AG09309 (cell line): ENCODE measurements around the gene PPTC7.
"Not testable (repeated sequence)": the region's sequence is repeated elsewhere in the genome, so short reads cannot be mapped to it uniquely, and the experiment has no call there.

Experiments used
- DNase-seq: peaks from one replicate; pipeline ENCODE4 v3.0.0-alpha.2; 2010; ENCODE audit warnings: low read depth
- H3K4me3 ChIP-seq: 2 replicates; pipeline ENCODE4 v1.5.1; 2011; ENCODE audit warnings: mild to moderate bottlenecking, low read depth, low read length, moderate library complexity; ENCODE audit not compliant: control insufficient read depth
- TF ChIP-seq, protein P1 (sequence below): IDR thresholded peaks from 2 replicates; pipeline ENCODE4 v1.5.1; 2011; ENCODE audit warnings: mild to moderate bottlenecking, low read depth, low read length, inconsistent platforms; ENCODE audit not compliant: insufficient read depth, control insufficient read depth; ENCODE audit errors: missing control alignments

Gene PPTC7

DNA sequence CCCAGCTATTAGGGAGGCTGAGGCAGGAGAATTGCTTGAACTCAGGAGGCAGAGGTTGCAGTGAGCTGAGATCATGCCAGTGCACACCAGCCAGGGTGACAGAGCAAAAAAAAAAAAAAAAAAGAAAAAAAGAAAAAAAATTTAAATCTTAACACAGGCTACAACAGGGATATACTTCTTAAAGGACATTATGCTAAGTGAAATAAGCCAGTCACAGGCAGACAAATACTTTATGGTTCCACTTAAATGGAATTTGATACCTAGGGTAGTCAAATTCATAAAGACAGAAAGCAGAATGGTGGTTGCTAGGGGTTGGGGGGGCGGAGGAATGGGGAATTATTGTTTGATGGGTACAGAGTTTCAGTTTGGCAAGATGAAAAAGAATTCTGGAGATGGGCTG, 14.8 kb upstream of the PPTC7 start:
- DNase-seq = no peak
- H3K4me3 ChIP-seq = no peak overlapping the region
- TF ChIP-seq, protein P1, sequence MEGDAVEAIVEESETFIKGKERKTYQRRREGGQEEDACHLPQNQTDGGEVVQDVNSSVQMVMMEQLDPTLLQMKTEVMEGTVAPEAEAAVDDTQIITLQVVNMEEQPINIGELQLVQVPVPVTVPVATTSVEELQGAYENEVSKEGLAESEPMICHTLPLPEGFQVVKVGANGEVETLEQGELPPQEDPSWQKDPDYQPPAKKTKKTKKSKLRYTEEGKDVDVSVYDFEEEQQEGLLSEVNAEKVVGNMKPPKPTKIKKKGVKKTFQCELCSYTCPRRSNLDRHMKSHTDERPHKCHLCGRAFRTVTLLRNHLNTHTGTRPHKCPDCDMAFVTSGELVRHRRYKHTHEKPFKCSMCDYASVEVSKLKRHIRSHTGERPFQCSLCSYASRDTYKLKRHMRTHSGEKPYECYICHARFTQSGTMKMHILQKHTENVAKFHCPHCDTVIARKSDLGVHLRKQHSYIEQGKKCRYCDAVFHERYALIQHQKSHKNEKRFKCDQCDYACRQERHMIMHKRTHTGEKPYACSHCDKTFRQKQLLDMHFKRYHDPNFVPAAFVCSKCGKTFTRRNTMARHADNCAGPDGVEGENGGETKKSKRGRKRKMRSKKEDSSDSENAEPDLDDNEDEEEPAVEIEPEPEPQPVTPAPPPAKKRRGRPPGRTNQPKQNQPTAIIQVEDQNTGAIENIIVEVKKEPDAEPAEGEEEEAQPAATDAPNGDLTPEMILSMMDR = no peak

- DNase-seq, H3K4me3 ChIP-seq: not testable (repeated sequence)
Measured at GRCh38 chr12:110592919-110593318, 9.8 kb upstream of the PPTC7 start.

DNA sequence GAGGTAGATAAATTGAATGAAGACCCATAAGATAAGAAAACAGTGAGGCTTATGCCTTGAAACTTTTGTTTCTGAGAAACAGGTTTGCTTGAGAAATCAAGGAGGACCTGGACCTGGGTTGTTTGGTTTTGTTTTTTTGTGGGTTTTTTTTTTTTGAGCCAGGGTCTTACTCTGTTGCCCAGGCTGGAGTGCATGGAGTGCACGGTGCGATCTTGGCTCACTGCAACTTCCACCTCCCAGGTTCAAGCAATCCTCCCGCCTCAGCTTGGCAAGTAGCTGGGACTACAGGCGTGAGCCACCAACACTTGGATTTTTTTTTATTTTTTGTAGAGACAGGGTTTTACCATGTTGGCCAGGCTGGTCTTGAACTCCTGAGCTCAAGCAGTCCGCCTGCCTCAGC, 9.0 kb upstream of the PPTC7 start:
- no peak overlapping the region for H3K4me3 ChIP-seq
- TF ChIP-seq, protein P1 = no peak
- no peak for DNase-seq

GRCh38 chr12:110591451-110592051, 8.4 kb upstream of the PPTC7 start:
- TF ChIP-seq, protein P1 = no peak
- H3K4me3 ChIP-seq = no peak overlapping the region
- DNase-seq = no peak

DNA sequence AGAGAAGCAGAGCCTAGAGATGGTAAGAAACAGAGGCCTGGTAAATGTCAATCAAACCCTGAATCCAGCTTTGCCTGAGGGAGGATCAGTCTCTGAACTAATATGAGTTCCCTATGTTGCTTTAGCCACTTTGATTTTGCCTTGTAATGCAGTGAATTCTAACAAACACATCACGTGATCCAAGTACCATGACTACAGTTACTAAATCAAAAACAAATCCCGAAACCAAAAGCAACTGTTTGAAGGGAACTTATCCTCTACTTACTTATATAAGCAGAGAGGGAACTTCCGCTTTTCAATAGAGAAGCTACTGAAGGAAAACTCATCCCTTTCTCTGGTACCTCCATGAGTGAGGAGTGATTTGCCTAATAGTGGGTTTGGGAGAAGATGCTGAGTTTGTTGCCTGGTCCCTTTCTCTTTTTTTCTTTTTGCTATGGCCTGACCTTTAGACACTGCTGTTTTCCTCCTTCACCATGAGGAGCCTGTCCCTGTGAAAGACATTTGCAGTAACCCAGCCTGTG, 7.7 kb upstream of the PPTC7 start:
- peak; percentile 67 for DNase-seq
- TF ChIP-seq, protein P1 = no peak
- no peak overlapping the region for H3K4me3 ChIP-seq

- no peak overlapping the region for H3K4me3 ChIP-seq
- DNase-seq = no peak
- TF ChIP-seq, protein P1 = no peak
Measured at GRCh38 chr12:110590059-110590458, 6.9 kb upstream of the PPTC7 start.

DNA sequence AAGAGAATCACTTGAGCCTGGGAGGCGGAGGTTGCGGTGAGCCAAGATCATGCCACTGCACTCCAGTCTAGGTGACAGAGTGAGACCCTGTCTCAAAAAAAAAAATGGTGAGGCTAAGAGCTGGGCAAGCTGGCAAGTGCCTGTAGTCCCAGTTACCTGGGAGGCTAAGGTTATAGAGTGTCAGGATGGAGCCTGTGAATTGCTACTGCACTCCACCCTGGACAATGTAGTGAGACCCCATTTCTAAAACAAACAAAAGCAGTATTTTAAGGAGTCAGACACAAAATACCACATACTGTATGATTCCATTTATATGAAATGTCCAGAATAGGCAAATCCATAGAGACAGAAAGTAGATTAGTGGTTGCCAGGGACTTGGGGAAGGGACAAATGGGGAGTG, 4.0 kb upstream of the PPTC7 start:
- not testable (repeated sequence) for DNase-seq, H3K4me3 ChIP-seq
